Limb (tissue), 2 donors: ENCODE results near the gene CAMK1D.

Experiments
- DNase-seq, 2 donors: peaks; one replicate each; pipeline ENCODE4 v3.0.0-alpha.2; 2016; ENCODE audit errors: extremely low spot score in 2 of 2

CAMK1D gene

DNA sequence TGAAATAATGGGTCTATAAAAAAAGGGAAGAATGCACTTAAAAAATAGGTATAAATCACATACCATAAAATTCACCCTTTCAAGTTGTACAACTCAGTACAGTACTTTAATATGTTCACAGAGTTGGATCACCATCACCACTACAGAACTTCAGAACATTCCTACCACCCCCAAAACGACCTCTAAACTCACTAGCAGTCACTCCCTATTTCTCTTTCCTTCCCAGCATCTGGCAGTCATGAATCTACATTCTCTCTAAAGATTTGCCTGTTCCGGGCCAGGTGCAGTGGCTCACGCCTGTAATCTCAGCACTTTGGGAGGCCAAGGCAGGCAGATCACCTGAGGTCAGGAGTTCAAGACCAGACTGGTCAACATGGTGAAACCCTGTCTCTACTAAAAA, 394.1 kb downstream of the CAMK1D start:
- DNase-seq: peak in 1 of 2 donors; percentile 18

DNA sequence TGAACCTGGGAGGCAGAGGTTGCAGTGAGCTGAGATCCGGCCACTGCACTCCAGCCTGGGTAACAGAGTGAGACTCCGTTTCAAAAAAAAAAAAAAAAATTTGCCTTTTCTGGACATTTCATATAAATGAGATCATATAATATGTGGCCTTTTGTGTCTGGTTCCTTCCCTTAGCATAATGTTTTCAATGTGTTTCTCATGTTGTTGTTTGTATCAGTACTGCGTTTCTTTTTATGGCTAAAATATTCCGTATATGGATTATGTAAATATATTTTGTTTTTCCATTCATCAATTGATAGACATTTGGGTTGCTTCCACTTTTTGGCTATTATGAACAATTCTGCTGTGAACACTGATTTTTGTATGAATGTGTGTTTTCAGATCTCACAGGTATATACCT, 394.6 kb downstream of the CAMK1D start:
- no peak for DNase-seq

DNA sequence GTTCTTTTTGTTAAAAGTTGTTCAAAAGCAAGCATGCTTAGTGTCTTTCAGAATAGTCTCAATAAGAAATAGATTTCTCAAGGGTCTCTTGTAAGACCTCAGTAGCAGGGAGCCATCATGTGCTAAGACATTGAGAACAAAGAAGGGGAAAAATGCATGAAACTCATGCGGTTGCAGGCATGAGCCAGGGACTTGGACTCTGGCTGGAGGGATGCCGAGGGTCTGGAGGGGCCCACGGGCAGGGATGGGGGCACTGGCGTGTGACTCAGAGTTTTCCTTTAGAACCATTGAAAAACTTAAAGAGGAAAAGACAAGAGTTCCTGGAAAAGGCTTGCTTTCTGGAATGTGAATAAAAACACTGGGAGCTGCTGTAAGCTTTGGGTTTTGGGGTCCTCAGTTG, 398.8 kb downstream of the CAMK1D start:
- no peak for DNase-seq

DNA sequence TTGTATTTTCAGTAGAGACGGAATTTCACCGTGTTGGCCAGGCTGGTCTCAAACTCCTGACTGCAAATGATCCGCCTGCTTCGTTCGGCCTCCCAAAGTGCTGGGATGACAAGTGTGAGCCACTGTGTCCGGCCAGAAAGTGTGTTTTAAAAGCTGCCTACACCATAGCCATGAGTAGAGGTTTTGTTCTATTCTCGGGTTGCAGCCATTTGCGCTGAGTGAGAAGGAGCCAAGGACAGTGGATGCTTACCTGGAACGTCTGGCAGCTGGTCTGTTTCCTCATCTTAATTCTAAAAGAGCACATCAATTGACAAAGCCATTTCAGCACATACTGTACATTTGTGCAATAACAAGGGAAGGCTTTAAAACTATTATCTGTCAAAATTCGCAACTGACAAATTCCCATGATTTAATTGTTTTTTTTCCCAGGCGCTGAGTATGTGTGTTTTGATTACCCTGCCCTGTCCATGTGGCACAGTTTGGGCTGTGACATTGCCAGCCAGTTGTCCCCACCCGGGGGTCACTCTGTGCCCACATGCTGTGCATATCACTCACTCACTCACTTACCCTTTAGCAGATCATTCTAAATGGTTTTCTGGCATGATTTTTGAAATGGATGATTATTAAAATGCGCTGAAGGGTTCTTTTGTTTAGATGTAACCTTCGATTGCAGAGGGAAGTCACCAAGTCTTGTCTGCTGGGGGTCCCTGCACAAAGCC, 400.6 kb downstream of the CAMK1D start:
- DNase-seq: no peak

DNA sequence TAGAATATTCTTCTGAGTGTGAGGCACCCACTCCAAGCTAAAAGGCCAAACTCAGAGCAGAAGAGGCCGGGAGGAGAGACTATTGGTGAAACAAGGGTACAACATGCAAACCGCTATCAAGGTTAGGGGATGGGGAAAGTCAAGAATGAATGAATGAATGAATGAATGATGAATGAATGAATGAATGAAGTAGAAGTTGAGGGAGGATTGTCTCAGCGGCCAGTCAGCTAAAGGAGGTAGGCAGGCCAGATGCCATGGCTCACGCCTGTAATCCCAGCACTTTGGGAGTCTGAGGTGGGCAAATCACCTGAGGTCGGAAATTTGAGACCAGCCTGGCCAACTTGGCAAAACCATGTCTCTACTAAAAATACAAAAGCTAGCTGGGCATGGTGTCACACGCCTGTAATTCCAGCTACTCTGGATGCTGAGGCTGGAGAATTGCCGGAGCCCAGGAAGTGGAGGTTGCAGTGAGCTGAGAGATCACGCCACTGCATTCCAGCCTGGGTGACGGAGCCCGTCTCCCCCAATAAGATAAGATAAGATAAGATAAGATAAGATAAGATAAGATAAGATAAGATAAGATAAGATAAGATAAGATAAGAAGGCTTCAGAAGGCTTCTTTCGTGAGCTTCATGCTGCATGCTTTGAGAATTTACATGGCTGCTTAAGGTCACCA, 401.3 kb downstream of the CAMK1D start:
- no peak for DNase-seq

DNA sequence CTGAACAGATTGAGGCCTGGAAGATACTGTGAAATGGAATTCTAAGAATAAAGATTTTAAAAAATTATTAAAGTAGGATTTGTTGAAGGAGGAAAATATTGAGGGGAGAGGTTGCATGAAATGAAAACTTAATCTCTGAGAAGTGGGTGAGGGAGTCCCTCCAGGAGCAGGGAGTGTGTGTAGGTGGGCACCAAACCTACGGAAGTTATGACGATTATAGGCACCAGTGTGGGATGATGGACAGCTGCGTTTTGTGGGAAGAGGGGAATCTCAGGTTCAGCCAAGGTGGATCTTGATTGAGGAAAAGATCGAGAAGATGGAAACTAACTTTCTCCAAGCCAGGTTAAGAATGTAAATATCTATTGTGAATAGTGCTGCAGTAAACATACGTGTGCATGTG, 405.7 kb downstream of the CAMK1D start:
- no peak for DNase-seq

DNA sequence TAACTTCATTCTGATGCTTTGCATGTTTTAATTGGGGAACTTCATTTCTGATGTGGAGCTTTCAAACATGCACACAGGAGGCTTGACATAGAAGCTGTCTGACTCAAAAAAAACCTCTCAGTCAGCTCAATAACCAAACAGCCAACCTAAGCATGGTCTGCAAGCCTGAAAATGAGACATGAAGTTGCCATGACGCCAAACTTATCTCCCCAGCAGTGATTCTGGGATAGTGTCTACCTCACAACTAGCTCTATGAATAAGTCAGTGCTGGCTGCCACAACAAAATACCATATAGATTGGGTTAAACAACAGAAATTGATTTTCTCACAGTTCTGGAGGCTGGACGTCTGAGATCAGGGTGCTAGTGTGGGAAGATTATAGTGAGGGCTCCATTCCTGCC, 408.0 kb downstream of the CAMK1D start:
- DNase-seq: no peak

DNA sequence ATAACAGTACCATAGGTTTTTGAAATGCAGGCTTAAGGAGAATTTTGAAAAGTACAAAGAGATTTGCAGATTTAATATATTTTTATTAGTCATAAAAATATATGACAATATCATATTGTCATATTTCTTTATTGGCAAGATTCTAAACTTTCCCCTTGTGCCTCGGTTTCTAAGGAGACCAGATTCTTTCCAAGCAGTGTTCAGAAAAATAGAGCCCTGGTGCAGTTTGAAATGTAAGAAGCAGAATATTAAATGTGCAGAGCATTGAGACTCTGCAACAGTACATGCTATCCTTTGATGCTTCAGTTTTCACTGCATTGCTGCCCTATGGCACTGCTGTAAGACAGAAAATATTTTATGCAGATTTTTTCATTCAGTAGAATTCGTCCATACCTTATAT, 408.9 kb downstream of the CAMK1D start:
- DNase-seq: peak in 1 of 2 donors; percentile 25

DNA sequence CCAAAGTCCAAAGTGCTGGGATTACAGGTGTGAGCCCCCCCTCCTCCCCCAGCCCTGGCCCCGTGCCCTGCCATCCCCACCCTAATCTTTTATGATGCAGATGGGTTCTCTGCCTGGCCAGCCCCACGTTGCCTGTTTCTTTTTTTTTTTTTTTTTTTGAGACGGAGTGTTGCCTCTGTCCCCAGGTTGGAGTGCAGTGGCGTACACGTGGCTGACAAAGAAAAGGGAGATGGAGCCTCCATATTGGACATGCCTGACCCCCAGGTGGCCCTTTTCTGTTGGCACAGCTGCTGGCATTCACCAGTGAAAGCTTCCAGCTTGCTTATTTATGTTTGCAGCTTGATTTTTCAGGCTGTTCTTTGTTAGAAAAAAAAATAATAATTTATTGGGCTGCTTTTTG, 416.9 kb downstream of the CAMK1D start:
- no peak for DNase-seq

DNA sequence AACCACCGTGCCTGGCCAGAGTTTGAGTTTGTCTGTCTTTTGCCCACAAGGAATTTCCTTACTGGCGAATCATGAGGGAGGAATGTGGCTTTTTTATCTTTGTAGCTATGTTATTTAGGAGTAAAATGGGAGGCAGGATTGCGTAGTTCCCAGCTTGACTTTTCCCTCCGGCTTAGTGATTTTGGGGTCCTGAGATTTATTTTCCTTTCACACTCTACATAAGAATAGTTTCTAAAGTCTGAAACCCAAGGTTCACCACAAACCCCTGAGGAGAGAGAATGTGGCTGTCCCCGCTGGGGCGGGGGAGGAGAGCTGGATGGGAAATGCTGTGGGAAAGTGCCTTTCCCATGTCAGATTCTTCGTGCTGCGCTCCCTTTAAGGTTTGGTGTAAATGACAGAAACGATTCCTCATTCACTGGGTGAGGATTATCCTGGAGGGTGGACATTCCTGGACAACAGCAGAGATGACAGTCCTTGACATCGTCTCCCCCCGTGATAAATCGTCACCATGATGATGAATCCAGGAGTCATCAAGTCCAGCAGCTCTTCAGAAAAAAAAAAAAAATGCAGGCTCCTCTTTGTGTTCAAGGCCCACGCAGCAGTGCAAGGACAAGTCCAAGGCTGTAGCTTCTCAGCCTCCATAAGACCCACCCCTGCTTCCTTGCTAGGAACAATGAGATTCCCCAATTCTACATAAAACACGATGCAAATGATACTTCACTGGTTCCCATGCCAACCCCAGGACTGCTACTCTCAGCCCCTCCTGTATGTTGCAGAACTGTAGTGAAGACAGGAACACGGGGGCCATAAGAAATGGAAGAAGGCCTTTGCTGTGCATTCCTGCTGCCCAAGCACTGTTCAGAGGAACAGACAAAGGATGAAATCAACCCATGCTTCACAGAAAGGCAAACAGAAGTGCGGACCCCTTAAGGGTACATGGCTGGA, 419.1 kb downstream of the CAMK1D start:
- no peak for DNase-seq

DNA sequence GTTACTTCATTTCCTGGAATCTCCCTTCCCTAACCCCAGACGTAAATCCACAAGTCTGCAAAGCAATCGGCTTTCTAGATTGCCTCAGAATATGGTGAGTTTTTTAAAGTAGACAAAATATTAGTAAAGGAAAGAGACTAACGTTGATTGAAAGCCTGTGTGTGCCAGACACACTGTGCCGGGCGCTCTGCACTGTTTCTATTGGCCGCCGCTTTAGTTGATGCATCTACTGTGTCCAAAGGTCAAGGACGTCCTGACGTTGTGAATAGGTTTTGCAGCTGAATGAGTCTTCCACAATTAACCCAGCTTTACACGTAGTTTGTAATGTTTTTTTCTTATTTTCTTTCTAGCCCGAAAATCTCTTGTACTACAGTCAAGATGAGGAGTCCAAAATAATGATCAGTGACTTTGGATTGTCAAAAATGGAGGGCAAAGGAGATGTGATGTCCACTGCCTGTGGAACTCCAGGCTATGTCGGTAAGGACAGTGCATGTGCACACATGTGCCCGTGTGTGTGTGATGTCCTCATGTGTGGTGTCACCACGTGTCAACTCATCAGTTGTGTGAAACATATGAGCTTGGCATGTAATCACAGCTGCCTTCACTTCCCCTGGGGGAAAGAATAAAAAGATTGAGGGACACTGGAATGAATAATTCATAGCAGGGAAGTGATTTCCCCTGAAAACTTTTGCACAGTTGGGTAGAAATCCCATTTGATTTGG, 420.1 kb downstream of the CAMK1D start:
- DNase-seq: no peak

DNA sequence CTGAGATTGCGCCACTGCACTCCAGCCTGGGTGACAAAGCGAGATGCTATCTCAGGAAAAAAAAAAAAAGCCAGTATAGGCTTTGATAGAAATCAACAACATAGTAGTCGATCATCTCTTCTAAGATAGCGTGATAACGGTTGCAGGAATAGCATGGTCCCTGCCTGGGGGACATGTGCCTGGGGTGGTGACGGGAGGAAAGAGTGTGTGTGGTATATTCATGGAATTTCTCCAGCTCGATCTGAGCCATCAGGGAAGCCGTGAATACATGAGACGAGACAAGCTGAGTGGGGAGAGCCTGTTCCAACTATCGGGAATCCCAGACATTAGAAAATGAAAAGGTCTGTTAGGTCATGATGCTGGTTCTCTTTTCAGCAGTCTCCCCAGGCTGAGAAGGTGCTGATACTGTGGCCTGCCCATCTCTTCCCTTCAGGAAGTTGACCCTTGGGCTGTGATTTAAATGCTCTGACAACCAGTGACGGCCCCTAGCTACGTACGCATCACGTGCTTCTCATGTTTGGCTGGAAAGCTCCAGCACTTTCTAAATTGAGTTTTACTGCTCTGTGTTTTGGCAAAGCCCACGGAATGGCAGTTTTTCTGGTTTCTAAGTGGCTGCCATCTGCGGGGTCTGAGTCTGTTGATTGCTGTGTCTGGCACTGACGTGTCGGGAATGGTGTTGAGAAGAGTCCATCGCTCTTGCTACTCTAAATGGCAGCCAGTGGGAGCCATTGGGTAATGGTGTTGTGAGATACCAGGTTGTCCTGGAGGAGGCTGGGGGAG, 422.8 kb downstream of the CAMK1D start:
- DNase-seq: no peak

DNA sequence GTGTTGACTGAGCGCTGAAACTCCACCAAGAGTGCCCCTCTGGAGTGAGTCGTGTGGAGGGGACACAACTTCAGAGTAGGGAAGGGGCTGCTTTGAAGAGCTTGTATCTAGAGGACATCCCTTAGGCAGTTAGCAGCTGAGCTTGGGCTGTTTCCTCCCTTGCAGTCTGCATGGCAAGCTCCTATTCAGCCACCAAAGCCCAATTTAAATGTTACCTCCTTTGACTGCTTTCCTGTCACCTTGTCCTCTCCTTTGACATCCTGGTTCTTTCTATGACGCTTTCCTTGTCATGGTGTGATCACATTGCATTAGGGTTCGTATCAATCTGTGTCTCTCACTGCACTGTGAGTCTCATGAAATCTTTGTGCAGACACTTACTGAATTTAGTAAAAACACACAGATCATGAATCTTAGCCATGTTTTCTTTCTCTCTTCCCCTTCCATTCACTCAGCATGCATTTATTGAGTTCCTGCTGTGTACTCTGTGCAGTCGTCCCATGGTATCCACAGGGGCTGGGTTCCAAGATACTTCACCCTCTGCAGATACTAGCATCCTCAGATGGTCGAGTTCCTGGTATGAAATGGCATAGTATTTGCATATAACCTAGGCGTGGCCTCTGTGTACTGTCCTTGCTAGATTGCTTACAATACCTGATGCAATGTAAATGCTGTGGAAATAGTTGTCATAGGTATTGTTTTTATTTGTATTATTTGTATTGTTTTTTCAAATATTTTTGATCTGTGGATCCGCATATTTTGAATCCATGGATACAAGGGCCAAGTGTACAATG, 423.6 kb downstream of the CAMK1D start:
- no peak for DNase-seq

DNA sequence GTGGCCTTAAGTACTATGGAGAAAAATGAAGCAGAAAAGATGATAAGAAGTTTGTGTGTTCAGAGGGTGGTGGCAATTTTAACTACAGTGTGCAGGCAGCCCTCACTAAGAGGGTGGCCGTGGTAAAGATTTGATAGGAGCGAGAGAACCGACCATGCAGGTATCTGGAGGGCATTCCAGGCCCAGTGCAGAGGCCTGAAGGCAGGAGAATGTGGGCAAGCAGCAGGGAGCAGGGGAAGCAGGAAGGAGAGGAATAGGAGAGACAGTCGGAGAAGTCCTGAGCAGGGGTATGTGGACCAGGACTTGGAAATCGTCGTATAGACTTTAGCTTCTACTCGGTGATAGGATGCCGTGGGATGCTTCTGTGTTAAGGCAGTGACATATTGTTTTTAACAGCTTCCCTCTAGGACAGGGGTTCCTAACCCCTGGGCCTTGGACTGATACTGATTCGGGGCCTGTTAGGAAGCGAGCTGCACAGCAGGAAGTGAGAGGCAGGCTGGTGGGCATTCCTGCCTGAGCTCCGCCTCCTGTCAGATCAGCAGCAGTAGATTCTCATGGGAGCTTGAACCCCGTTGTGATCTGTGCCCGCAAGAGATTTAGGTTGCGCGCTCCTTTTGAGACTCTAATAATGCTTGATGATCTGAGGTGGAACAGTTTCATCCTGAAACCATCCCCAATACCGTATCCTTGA, 425.0 kb downstream of the CAMK1D start:
- no peak for DNase-seq

DNA sequence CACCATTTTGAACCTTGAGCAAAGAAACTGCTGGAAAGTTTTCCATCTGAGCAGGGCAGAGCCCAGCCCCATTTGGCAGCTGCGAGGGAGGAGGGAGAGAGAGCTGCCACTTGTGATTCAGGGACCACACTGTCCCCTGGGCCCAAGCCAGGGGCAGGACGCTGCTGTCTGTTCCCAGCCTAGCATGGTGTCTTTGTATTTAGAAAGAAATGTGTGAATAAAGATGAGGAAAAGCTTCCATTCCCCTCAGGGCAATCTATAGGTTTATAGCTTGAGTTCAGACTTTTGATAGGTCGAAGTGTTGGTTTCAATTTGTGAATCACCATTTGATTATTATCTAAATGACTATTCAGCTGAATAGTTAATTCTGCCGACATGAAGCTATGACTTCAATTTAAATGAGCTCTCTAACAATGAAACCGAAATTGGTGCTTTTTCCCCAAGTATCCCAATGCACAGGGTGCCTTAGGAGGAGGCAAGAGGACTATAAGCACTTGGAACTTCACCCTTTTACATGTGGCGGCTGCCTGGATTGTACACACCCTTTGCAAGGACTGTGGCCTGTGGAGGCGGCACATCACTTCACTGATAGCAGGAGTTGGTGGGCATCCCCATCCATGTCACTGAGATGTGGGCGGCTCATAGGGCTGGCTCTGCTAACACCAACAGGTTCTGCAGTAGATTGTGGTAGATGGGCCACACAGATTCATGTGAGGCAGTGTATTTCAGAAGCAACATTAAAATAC, 428.7 kb downstream of the CAMK1D start:
- no peak for DNase-seq

DNA sequence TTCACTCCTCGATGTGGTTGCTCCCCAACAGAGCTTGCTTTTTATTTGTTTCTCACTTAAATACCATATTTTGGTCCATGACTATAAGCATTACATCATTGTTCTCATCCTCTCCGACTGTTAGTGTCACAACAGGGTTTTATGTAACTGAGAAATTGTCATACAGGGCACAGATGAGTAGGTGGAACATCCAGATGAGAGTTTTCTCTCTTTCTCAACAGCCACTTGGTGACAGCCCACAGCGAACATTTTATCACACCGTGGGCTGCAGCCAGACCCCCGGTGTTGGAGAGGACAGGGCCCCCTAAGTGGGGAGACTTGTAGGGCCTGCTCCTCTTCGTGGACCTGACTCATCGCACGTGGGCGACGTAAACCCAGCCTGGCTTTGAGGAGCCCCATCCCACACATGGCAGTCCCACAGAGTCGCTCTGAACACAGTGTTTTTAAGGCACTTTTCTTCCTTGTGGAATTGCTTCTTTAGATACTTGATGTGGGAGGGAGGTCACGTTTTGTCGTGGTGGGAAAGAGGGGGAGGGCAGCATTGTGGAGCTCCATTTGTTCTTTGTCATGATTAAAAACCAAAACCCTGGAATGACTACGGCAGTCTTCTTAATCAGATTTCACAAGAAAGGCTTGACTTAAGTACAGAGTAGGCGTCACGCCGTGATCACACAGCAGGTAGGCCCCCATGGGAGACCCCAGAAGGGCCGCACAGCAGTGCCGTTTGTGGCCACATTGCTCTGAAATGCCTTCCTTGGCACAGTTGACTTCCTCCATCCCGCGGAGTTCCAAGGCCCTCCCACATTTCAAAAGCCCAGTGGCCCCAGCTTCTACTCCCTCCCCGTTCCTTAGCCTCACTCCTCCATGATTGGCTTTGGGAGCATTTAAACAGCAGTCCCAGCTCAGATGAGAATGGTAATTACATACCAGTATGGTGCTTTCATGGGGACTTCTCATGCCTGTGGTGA, 431.6 kb downstream of the CAMK1D start:
- no peak for DNase-seq

DNA sequence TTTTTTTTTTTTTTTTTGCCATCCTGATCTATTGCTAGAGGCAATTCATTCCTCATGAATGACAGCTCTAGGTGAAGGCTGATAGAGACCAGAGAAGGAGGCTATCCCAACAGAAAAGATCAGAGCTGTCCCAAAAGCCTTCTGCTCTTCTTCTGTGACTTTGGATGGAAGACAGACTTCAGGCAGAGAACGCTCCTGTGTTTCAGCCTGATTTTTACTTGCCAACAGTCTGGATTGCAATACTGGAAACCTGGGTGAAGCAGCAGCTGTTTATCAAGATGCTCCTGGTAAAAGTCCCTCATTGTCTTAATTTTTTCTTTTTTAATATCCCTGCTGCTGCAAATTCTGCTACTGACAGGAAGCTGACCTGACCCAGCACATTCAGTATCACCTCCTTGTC, 432.6 kb downstream of the CAMK1D start:
- DNase-seq: no peak
